ENCODE data around the gene MAN2A1.

MAN2A1 gene

DNA sequence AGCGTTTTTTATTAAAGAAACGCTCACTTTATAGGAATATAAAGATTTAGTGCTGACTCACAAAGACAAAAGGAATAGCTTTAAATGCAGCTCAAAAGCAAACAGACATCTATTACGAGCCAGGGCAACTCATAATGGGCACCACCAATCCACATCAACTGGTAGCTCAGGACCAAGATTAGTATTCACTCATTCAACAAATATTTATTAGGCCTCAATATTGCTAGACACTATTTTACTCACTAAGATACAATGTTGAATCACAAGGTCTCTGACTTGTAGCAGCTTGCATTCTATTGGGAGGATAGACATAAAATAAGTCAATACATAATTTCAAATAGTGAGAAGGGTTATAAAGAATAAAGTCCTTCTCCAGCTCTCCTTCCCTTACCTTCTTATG is 8.0 kb upstream of the MAN2A1 start:
- DNase-seq (ENCODE audit: low read depth) = no peak

DNA sequence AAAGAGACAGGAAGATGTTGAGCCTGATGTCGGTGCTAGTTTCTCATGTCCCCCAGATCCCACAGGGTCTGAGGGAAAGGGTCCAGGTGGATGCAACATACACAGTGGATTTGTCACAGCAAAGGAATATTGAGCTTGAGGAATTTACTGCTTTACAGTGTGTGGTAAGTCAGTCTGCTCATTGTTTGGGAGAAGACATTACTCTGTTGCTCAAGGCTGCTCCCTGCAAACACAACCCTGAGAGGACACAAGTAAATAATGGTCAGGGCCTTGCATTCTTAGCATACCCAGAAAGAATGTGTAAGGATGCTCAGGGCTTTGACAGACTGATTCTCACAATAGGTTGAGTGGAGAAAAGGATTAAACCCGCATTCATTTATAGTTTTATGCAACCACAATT is 7.3 kb upstream of the MAN2A1 start:
- peak; percentile 86 for DNase-seq (ENCODE audit: low read depth)

DNA sequence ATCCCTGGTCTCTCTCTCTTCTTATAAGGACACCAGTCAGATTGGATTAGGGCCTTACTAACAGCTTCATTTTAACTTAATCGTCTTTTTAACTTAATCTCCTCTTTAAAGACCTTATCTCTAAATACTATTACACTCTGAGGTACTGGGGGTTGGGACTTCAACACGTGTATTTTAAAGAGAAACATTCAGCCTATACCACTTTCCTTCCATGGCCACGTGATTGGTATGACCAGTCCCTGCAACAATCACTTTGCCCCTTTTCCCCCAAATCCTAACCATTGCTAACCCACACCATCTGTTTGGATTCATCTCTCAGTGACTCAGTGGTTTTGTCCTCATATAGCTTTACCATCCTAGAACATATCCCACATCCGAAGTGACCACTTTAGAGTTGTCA is 3.8 kb upstream of the MAN2A1 start:
- DNase-seq (ENCODE audit: low read depth) = no peak

DNA sequence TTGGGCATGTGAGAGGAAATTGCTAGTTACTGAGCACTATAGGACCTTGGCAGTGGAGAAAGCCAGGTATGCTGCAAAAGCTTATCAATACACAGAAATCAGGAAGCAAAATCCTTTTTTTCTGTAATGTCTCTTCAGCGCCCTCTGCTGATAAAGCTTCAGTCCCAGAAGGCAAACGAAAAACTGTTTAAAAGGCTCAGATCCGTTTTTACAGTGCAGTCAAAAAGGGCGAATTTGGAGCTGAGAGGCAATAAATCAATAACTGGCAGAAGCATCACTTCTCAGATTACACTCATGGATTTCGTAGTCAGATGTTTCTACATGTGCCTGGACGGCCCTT is 1.1 kb upstream of the MAN2A1 start:
- DNase-seq (ENCODE audit: low read depth) = peak; percentile 59

DNA sequence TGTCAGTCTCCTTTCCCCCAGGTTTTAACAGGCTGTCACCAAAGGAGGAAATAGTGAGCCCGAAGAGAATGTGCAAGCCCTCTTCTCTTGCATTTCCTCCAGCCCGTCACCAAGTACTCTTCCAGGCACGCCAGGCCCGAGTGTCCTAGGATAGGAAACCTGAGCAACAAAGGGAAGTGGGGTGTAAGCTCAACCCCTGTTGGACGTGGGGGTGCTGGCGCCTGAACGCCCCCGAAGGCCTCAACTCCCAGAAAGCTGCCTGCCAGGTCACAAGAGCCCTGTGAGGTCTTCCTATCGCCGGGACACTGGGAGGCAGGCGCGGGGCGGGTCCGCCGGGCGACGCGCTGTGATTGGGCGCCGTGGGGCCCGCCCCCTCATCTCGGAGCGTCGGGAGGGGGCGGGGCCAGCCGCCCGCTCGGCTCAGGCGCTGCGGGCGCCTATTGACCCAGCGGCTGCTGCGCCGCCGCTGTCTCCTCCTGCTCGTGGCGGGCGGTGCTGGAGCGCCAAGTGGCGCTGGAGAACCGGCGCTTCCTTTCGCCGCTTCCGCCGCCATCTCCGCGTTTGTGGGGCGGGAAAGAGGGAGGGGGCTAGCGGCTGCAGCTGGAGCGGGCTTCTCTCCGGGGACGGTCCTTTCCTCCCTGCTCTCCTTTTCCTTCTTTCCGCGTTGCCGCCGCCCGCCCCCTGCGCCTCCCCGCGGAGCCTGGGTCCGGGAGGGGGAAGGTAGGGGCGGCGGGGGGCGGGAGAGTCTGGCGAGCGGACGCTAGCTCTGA is 572 bp upstream of the MAN2A1 start:
- DNase-seq (ENCODE audit: low read depth) = peak; percentile 84

DNA sequence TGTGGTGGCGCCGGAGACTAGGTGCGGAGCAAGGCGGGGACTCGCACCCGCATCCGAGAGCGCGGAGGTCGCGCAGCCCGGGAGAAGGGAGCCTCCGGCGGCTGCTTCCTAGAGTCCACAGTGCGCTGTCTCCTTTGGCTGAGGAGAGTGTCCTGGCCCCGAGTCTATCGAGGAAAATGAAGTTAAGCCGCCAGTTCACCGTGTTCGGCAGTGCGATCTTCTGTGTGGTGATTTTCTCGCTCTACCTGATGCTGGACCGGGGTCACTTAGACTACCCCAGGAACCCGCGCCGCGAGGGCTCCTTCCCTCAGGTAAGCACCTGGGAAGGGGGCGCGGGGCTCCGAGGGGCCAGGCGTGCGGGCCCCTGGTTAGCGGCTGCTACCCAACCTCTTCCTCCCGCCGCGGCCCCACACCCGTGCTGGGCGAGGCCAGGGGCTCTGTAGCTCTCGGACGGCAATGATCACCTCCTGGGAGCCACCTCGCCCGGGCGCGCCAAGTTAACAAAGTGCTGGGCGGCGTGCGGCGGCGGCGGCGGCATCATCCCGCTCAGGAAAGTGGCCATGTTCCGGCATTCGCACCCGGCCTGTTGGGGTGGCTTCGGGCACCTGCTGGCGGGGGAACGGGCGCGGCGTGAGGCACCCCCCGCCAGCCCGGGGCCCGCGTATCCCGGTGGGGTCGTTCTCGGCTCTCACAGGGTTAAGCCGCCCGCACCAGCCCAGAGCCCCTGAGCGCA is 681 bp downstream of the MAN2A1 start:
- DNase-seq (ENCODE audit: low read depth) = peak; percentile 34

DNA sequence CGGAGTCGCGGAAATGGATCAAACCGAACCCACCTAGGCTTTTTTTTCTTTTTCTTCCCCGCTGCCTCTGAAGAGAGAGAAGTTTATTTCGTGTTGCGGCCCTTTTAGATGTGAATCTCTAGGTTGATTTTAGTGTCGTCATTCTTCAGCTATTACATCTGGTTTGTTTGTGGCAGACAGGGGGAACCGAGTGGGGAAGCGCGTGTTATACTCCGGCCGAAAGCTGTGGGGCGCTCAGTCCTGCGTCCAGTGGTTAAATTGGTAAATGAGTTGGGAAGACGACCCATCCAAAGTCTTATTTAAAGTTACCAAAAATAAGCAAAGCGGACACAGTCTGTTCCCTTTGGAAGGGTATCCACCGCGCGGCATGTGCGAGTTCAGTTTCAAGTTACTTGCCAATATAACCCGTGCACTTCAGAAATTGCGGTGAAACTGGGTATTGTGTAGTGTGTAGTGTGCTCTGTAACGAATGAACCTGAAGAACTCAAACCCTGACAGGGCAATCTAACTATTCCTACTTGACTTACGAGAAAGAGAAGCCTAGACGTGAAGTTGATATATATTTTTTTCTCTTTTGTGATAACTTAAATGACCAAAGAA is 1.3 kb downstream of the MAN2A1 start:
- DNase-seq (ENCODE audit: low read depth) = peak; percentile 87

DNA sequence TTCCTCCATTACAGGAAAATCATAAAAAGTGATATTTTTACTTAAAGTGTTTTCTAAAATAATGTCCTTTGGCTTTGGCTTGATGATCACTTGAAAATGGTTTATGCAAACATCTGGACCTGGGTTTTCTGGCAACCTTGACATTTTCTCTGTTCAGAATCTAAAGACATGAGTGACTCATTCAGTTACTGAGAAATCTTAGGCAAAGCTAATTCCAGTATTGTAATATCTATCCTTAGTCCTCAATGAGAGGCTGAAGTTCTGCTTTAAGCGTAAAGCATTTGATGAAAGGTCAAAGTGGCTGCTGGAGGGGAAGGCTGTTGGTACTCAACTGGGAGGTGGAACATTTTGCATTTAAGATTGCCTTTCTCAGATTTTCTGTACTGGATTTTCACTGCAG is 2.3 kb downstream of the MAN2A1 start:
- peak; percentile 62 for DNase-seq (ENCODE audit: low read depth)

DNA sequence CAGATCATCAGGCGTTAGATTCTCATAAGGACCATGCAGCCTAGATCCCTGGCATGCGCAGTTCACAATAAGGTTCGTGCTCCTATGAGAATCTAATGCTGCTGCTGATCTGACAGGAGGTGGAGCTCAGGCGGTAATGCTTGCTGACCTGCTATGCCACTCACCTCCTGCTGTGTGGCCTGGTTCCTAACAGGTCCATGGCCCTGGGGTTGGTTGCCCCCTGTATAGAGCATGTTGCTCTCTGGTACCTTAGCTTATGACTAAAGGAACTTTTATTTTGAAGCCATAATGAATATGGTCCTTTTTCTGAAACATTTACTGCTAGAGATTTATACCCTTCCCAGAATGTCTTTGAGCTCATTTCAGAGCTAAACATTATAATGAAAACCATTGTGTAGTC is 3.1 kb downstream of the MAN2A1 start:
- DNase-seq (ENCODE audit: low read depth) = no peak

DNA sequence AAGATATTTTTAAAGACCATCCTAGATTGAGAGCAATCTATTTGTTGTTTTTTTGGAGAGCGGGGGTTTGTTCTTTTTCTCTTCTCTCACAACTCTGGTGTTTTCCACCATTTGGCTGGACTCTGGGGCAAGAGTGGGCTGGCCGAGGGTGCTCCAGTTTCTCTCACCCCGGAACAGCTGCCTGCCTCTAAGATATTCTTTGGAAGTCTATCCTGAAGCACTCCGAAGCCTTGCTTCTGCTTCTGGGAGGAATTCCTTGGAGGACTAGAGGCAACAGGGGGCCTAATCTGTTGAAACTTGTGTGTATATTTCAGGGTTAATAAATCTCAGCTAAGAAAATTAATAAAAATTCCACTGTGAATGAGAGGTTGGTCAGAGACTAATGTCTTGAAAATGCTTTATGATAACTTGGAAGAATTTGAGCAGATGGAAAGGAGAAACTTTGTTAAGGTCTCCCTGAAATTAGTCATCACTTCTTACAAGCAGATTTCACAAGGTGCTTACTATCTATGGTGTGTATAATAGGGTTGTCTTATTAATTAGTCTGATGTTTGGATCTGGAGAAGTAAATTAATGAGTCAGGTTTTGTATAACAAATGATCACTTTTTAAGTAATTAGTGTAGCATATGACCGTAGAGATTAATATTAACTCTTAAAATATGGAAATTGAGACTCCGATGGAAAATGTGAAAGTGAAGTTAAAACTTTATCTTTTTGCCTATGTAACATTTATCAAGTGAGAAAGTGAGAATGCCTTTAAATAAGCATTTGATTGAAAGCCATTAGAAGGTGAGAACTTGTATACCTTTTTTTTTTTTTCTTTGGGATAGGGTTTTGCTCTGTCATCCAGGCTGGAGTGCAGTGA is 4.0 kb downstream of the MAN2A1 start:
- peak; percentile 90 for DNase-seq (ENCODE audit: low read depth)

DNA sequence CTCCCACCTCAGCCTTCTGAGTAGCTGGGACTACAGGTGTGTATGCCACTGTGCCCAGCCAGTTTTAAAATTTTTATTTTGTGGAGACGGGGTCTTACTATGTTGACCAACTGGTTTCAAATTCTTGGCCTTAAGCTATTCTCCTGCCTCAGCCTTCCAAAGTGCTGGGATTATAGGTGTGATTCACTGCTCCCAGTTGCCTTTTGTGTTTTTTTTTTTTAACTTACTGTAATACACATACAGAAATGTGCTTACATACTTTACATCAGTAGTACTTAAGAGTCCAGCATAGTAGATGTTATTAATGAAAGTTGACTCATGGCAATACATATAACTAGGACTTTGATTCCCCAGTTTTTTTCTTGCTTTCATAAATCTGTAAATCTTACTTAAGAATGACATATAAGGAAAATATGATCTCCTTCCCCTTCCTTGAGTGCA is 4.7 kb downstream of the MAN2A1 start:
- peak; percentile 71 for DNase-seq (ENCODE audit: low read depth)

DNA sequence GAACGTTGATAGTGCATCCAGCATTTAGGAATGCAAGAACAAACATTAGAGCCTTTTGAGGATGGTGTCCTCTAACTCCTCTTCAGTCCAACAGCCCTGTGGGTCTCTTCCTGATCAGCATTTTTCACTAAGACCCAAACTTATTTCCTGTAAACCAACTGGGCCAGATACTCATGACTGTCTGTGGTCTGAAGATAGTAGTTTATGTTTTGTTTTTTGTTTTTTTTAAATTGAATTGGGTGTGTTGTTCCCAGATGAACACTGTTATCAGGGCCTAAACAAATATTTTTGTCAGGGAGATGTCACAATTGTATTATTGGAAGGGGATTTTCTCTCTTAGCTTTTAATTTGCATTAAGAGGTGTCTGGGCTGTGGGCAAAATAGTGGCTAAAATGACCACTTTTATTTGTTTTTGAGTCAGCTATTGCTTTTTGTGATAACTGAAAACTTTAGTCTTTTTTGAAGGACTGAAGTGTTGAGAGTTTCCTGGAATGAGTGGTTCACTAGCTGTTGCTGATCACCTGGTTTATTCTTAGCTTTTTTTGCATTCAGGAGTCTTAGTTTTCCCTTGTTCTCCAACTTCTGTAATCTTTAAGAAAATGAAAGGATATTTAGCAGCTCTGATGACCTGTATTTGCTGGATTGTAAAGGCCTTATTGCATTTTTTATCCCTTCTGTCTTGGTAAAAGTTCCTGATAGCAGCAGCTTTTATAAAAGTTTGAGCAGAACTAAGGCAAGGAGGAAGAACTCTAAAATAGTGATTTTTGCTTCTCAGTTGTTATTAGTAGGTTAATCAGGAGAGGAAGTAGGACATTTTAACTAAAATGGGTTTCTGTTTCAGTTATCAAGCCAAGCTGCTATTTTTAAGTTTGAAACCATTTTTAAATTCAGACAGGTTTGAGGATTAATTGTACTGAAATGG is 5.5 kb downstream of the MAN2A1 start:
- DNase-seq (ENCODE audit: low read depth) = no peak

DNA sequence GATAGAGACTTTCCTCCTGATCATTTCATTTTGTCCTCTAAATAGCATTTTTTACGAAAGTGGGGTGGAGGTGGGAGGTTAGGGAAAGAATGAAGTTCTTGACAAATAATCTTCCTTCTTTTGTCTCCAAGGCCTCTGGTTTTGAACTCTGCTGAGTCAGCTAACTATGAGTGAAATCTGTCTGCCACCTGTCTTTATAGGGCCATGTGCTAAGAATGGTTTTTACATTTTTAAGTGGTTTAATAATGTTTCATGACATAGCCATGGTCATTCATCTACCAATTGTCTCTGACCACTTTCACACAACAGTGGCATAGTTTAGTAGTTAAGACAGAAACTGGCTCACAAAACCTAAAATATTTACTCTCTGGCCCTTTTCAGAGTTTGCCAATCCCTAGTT is 7.6 kb downstream of the MAN2A1 start:
- DNase-seq (ENCODE audit: low read depth) = no peak

DNA sequence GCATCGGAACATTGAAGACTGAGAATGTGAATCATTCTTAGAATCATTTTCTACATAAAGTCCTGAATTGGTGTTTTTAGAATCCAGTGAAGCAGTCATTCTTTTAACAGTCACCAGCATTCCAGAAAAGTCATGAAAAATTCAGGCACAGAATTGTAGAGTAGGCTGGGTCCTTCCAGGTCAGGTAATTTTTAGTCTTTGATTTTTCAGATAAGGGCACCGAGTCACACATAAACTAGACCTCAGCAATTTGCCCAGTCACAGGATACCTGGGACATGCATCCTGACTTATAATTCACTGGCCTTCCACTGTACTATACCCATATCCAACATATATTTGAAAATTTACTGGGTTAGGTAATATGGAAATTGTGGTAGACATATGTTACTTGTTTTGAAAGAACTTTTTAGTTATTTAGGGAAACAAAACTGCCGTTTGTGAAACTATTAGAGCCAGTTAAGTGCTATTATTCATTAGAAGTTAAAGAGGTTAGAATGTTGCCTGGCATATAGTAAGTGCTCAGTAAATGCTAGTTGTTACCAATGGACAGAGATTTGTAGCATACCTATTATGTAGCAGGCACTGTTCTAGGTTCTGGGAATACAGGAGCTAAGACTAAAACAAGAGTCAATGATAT is 10.9 kb downstream of the MAN2A1 start:
- no peak for DNase-seq (ENCODE audit: low read depth)

DNA sequence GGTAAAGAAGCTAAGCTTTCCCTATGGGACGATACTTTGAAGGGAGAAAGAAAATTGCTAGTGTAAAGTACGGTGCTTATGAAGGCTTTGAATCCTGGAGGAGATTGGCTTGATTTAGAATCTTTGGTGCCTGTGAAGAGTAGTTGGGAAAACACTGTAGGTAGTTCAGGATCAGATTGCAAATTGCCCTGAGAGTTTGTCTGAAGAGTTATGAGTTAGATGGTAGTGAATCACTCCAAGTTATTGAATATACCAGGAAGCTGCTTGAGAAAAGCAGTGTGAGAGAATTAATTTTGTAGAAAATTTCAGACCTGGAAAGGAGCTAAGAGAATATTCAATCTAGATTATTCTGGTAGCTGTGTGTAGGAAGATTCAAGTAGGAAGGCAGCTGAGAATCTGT is 11.5 kb downstream of the MAN2A1 start:
- peak; percentile 42 for DNase-seq (ENCODE audit: low read depth)

DNA sequence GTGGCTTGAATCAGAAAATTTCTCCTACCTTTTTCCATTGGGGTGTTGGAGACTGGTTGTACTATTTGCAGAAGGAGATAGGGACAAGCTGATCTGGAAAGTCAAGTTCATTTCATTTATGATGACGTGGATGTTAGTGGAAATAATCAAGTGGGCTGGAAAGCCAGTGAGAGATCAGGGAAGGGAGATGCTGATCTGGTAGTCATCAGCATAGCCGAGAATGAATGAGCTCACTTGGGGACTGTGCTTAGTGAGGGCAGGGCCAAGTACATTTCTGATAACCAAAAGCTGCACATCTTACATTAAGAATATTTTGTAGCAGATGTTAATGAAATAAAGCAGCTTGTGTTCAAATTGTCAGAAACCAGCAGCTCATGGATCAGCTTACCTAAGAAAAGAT is 12.1 kb downstream of the MAN2A1 start:
- DNase-seq (ENCODE audit: low read depth) = peak; percentile 49

DNA sequence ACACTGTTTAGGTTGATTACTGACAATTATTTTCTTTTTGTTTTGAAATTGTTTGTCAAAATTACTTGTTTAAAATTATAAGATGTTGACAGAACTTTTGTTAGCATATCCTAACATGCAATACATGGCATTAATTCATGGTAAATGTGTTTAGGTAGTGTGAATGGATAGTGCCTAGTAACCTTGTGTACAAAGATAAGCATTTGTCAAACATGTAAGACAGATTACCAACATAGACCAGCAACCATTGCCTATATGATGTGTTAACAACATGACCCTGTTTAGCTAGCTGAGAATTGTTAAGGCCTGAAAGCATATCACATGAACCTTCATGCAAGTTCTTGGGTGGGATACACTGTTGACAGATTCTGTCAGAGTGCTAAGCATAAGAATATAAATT is 13.4 kb downstream of the MAN2A1 start:
- no peak for DNase-seq (ENCODE audit: low read depth)

DNA sequence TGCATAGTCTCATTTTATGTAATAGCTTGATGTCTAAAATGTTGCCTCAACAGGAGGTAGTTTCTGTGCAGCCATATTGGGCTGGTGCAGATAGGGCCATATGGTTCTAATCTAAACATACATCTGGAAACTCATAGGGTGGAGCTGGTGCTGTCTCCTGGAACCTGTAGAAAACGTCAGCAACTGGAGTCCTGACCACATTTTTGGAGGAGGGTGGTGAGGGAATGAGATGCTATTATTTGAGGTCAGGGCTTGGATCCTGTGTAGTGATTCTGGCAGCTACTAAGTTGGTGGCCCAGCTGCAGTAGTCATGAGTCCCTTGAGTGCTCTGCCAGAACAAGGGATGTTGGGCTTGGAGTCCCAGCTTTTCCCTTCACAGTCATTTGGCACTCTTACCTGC is 14.1 kb downstream of the MAN2A1 start:
- DNase-seq (ENCODE audit: low read depth) = no peak

DNA sequence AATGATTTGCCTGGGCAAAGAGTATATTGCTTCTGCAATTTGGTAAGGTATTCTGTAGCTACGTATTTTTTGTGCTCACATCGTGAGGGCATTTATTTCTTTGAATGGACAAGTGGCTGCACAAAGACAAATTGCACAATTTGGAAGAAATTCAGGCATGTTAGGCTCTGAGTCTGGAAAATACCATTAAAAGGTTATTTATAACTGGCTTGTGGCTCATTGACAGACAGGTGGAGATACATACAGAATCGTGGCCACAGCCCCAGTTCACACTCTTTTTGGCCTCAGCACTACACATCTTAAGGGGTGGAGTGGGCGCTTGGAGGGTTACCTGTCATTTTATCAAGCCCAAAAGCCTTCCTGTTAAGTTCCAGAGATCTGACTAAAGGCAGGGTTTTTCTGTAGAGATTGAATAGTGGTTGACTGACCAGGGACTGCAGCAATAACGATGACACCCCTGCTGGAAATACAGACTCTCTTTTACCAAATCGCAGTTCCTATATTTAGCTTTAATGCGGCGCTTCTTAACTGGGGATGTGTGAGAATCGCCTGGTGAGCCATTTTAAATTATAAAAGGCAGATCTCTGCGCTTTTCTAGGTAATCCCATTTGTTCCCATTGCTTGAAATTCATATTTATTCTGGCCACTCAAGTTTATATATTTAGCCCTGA is 14.7 kb downstream of the MAN2A1 start:
- DNase-seq (ENCODE audit: low read depth) = no peak

DNA sequence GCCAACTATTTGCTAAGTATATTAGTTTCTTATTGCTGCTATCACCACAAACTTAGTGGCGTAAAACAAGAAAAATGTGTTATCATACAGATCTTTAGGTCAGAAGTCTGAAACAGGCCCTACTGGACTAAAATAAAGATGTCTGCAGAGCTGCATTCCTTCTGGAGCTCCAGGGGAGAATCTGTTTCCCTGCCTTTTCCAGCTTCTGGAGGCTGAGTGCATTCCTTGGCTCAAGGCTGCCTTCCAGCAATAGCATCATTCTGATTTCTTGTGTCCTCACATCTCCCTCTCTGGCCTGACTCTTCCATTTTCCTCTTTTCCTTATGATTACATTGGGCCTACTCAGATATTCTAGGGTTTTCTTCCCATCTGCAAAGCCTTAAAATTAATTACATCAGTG is 15.9 kb downstream of the MAN2A1 start:
- DNase-seq (ENCODE audit: low read depth) = peak; percentile 31
